Measurements from ENCODE around the gene C4BPA. TPM values are rescaled to one million over a fixed set of nuclear protein-coding genes. Genes with fewer than 3 reads are reported as not detected.

C4BPA gene
- total and polyA plus RNA-seq, 9 of the 15 experiments (the other 6 are each of a cell fraction or from before 2014, with no cell fraction given), result 0.04 to 0.22 (median 0.11) TPM; not detected in 3

GRCh38 chr1:207077470-207078377 lies 26.3 kb upstream of the C4BPA start (continued):
- TF ChIP-seq ZNF609 (CRISPR knock-in tag; IDR thresholded peaks at IDR 0.05; ENCODE audit: borderline replicate concordance) (no peak), ZNF134 (CRISPR knock-in tag; conservative IDR thresholded peaks at IDR 0.05) (no peak), ZBTB5 (IDR thresholded peaks at IDR 0.05) (no peak), E2F3 (CRISPR knock-in tag; IDR thresholded peaks at IDR 0.05) (no peak), SMARCB1 (IDR thresholded peaks at IDR 0.05; ENCODE audit: insufficient read length, low read depth) (no peak), ILK (tag; IDR thresholded peaks at IDR 0.05; ENCODE audit: borderline replicate concordance, low read depth) (no peak), MYC (IDR thresholded peaks at IDR 0.05; ENCODE audit: low read depth, low read length) (peak; percentile 71), MYC (CRISPR knock-in tag; IDR thresholded peaks at IDR 0.05; ENCODE audit: borderline replicate concordance, low read depth) (no peak), XRCC3 (IDR thresholded peaks at IDR 0.05) (no peak), THRB (CRISPR knock-in tag; conservative IDR thresholded peaks at IDR 0.05) (no peak), CTBP1 (IDR thresholded peaks at IDR 0.05; ENCODE audit: borderline replicate concordance) (peak; percentile 24; the same call in 1 of the 2 replicates), ATF4 (CRISPR knock-in tag; IDR thresholded peaks at IDR 0.05) (no peak), PTRF (tag; IDR thresholded peaks at IDR 0.05) (no peak), ZNF280B (CRISPR knock-in tag; IDR thresholded peaks at IDR 0.05) (no peak), ZNF23 (CRISPR knock-in tag; IDR thresholded peaks at IDR 0.05) (no peak), RBBP5 (IDR thresholded peaks at IDR 0.05; ENCODE audit: borderline replicate concordance, insufficient read depth, low read length, poor library complexity, severe bottlenecking) (no peak)

Data from K562 (cell line).